H9 (cell line): ENCODE measurements around the gene ABCG1. TPM values are rescaled to one million over a fixed set of nuclear protein-coding genes. Genes with fewer than 3 reads are reported as not detected.

ENCODE experiments used
- DNase-seq: peaks from one replicate; pipeline ENCODE4 v3.0.0-alpha.2; 2017
- H2AFZ ChIP-seq: one replicate; pipeline ENCODE4 v1.6.1; 2013; ENCODE audit warnings: mild to moderate bottlenecking, low read length, control low read depth, moderate library complexity
- H2AK5ac ChIP-seq: 2 replicates; pipeline ENCODE4 v1.6.1; 2013; ENCODE audit warnings: low read length, control low read depth, mixed read lengths; ENCODE audit not compliant: insufficient read length
- H2BK120ac ChIP-seq: one replicate; pipeline ENCODE4 v1.6.1; 2013; ENCODE audit warnings: low read depth, mild to moderate bottlenecking, low read length, control low read depth, inconsistent platforms; ENCODE audit not compliant: poor library complexity, severe bottlenecking
- H2BK12ac ChIP-seq: 2 replicates; pipeline ENCODE4 v1.6.1; 2013; ENCODE audit warnings: low read length, control low read depth, mixed read lengths, low read depth; ENCODE audit not compliant: insufficient read length
- H2BK15ac ChIP-seq: 2 replicates; pipeline ENCODE4 v1.6.1; 2013; ENCODE audit warnings: low read depth, low read length, control low read depth
- H2BK20ac ChIP-seq: one replicate; pipeline ENCODE4 v1.6.1; 2013; ENCODE audit warnings: low read depth, mild to moderate bottlenecking, low read length, control low read depth, inconsistent platforms; ENCODE audit not compliant: poor library complexity, severe bottlenecking
- H2BK5ac ChIP-seq: 2 replicates; pipeline ENCODE4 v1.6.1; 2013; ENCODE audit warnings: low read length, control low read depth, mixed read lengths; ENCODE audit not compliant: insufficient read length
- H3K14ac ChIP-seq: 2 replicates; pipeline ENCODE4 v1.6.1; 2013; ENCODE audit warnings: low read length, control low read depth; ENCODE audit not compliant: insufficient read depth
- H3K18ac ChIP-seq: 2 replicates; pipeline ENCODE4 v1.6.1; 2013; ENCODE audit warnings: low read depth, mild to moderate bottlenecking, mixed read lengths, low read length, control low read depth; ENCODE audit not compliant: insufficient read length
- H3K23ac ChIP-seq: 2 replicates; pipeline ENCODE4 v1.6.1; 2013; ENCODE audit warnings: low read length, control low read depth, mixed read lengths, low read depth; ENCODE audit not compliant: insufficient read length
- H3K23me2 ChIP-seq: 2 replicates; pipeline ENCODE4 v1.6.1; 2013; ENCODE audit warnings: low read depth, mild to moderate bottlenecking, mixed read lengths, low read length, control low read depth; ENCODE audit not compliant: insufficient read length, poor library complexity, severe bottlenecking
- H3K27ac ChIP-seq: 2 replicates; pipeline ENCODE4 v1.5.1; 2013; ENCODE audit warnings: low read length, control low read depth, mixed read lengths, low read depth; ENCODE audit not compliant: insufficient read length
- H3K27me3 ChIP-seq: 2 replicates; pipeline ENCODE4 v1.6.1; 2013; ENCODE audit warnings: low read length, control low read depth, inconsistent platforms; ENCODE audit not compliant: insufficient read depth
- H3K4ac ChIP-seq: 2 replicates; pipeline ENCODE4 v1.6.1; 2013; ENCODE audit warnings: low read depth, mild to moderate bottlenecking, control low read depth, inconsistent platforms, low read length, moderate library complexity
- H3K4me1 ChIP-seq: 2 replicates; pipeline ENCODE4 v1.6.1; 2013; ENCODE audit warnings: low read length, control low read depth, inconsistent platforms; ENCODE audit not compliant: insufficient read depth
- H3K4me2 ChIP-seq: 2 replicates; pipeline ENCODE4 v1.6.1; 2013; ENCODE audit warnings: low read length, control low read depth, mixed read lengths; ENCODE audit not compliant: insufficient read length, insufficient read depth
- H3K56ac ChIP-seq: 2 replicates; pipeline ENCODE4 v1.6.1; 2013; ENCODE audit warnings: low read depth, mild to moderate bottlenecking, mixed read lengths, low read length, control low read depth; ENCODE audit not compliant: insufficient read length
- H3K79me1 ChIP-seq: 2 replicates; pipeline ENCODE4 v1.6.1; 2013; ENCODE audit warnings: low read depth, mild to moderate bottlenecking, moderate library complexity, low read length, control low read depth, inconsistent platforms; ENCODE audit not compliant: insufficient read depth, poor library complexity, severe bottlenecking
- H3K79me2 ChIP-seq: 2 replicates; pipeline ENCODE4 v1.6.1; 2013; ENCODE audit warnings: low read length, control low read depth, inconsistent platforms; ENCODE audit not compliant: insufficient read depth
- H3K9ac ChIP-seq: 2 replicates; pipeline ENCODE4 v1.6.1; 2013; ENCODE audit warnings: low read length, control low read depth, mixed read lengths; ENCODE audit not compliant: insufficient read length; ENCODE audit errors: extremely low read depth
- H3K9me3 ChIP-seq: one replicate; pipeline ENCODE4 v1.6.1; 2013; ENCODE audit warnings: low read depth, low read length, inconsistent platforms; ENCODE audit not compliant: control insufficient read depth
- H3T11ph ChIP-seq: one replicate; pipeline ENCODE4 v1.6.1; 2013; ENCODE audit warnings: mild to moderate bottlenecking, low read length, control low read depth, inconsistent platforms
- H4K20me1 ChIP-seq: one replicate; pipeline ENCODE4 v1.6.1; 2013; ENCODE audit not compliant: control insufficient read depth, insufficient read length, insufficient read depth
- H4K5ac ChIP-seq: 2 replicates; pipeline ENCODE4 v1.6.1; 2013; ENCODE audit warnings: low read depth, mild to moderate bottlenecking, mixed read lengths, low read length, control low read depth; ENCODE audit not compliant: insufficient read length
- H4K8ac ChIP-seq: replicated peaks from 2 replicates; pipeline ENCODE4 v1.6.1; 2013; ENCODE audit warnings: low read length, control low read depth, mixed read lengths, low read depth; ENCODE audit not compliant: insufficient read length
- H4K91ac ChIP-seq: 2 replicates; pipeline ENCODE4 v1.6.1; 2013; ENCODE audit warnings: low read depth, mild to moderate bottlenecking, moderate library complexity, mixed read lengths, low read length, control low read depth; ENCODE audit not compliant: insufficient read length
- H3K27ac Mint-ChIP-seq, 3 experiments: 2 replicates in 2 of 3; 3 replicates in 1 of 3; pipeline ENCODE4 v1.8.0; 2020 to 2021; ENCODE audit warnings: mixed read lengths in 3 of 3, mild to moderate bottlenecking in 1 of 3, moderate library complexity in 1 of 3
- H3K27me3 Mint-ChIP-seq: 2 replicates; pipeline ENCODE4 v1.8.0; 2021; ENCODE audit warnings: low read depth, mild to moderate bottlenecking, moderate library complexity, mixed read lengths
- H3K36me3 Mint-ChIP-seq, 3 experiments: 2 replicates in 2 of 3; 3 replicates in 1 of 3; pipeline ENCODE4 v1.8.0; 2020 to 2021; ENCODE audit warnings: low read depth in 3 of 3, mixed read lengths in 3 of 3; ENCODE audit not compliant: insufficient read depth in 1 of 3
- H3K4me1 Mint-ChIP-seq, 2 experiments: 2 replicates each; pipeline ENCODE4 v1.8.0; 2020; ENCODE audit warnings: mixed read lengths in 2 of 2
- H3K4me3 Mint-ChIP-seq, 2 experiments: 2 replicates in 1 of 2; 3 replicates in 1 of 2; pipeline ENCODE4 v1.8.0; 2020 to 2021; ENCODE audit warnings: mild to moderate bottlenecking in 2 of 2, mixed read lengths in 2 of 2, moderate library complexity in 1 of 2
- H3K9me3 Mint-ChIP-seq, 2 experiments: 2 replicates in 1 of 2; 3 replicates in 1 of 2; pipeline ENCODE4 v1.8.0; 2020; ENCODE audit warnings: mild to moderate bottlenecking in 2 of 2, mixed read lengths in 2 of 2, moderate library complexity in 1 of 2
- WGBS: extraction: QIAGEN DNeasy Blood & Tissue Kit; methylation state at CpG from one replicate; pipeline ENCODE4 v1.1.7; 2013; ENCODE audit warnings: missing lambda C conversion rate, low lambda C conversion rate, mixed read lengths; ENCODE audit not compliant: insufficient read length; ENCODE audit errors: extremely low coverage; 5-methylcytosine and 5-hydroxymethylcytosine counted together
- total RNA-seq: library from RNA; stranded (reverse); gene quantifications from 2 replicates; pipeline ENCODE4 v1.2.1, GENCODE V29; 2021
- TF ChIP-seq, protein P1 (sequence below): fragments of 200-600 bp; sonication (generic); conservative IDR thresholded peaks from 3 replicates; pipeline ENCODE4 v1.8.0; 2021; ENCODE audit warnings: antibody characterized with exemption, mild to moderate bottlenecking

Gene ABCG1
- total RNA-seq, 1 experiment from 2014 or later: 0.83 TPM

DNA sequence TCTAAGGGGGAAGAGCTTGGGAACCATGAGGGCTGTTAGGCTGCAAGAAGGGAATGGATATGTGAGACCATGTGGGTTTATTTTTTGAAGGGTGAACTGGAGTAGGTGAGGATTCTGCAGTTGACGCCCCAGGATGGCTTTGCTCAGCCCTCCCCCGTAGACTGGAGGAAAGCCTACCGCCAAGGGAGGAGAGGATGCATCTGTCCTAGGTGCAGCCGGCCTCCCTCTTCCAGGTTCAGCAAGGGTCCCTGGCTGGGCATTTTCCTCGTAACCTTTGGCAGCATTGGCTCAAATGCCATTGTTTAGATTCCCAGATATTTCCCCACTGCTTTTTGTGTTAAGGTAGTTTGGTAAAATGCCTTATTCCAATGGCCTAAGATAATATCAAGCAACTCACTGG lies 79.7 kb downstream of the ABCG1 start:
- no peaks in the 10 kb centered on the region for H3K4me1 ChIP-seq
- peak overlapping the region in 1 of 3 experiments; percentile 17; a peak in 1 of 7 replicates for H3K27ac Mint-ChIP-seq
- no peak overlapping the region for H2AFZ ChIP-seq
- no peak overlapping the region for H3K18ac ChIP-seq
- H2BK12ac ChIP-seq: no peak overlapping the region
- no CpG with 5 or more reads among the region's 5 CpGs for WGBS
- TF ChIP-seq, protein P1, sequence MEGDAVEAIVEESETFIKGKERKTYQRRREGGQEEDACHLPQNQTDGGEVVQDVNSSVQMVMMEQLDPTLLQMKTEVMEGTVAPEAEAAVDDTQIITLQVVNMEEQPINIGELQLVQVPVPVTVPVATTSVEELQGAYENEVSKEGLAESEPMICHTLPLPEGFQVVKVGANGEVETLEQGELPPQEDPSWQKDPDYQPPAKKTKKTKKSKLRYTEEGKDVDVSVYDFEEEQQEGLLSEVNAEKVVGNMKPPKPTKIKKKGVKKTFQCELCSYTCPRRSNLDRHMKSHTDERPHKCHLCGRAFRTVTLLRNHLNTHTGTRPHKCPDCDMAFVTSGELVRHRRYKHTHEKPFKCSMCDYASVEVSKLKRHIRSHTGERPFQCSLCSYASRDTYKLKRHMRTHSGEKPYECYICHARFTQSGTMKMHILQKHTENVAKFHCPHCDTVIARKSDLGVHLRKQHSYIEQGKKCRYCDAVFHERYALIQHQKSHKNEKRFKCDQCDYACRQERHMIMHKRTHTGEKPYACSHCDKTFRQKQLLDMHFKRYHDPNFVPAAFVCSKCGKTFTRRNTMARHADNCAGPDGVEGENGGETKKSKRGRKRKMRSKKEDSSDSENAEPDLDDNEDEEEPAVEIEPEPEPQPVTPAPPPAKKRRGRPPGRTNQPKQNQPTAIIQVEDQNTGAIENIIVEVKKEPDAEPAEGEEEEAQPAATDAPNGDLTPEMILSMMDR: no peak
- H4K91ac ChIP-seq: no peak overlapping the region
- no peak overlapping the region for H2AK5ac ChIP-seq
- no peak overlapping the region for H2BK15ac ChIP-seq
- H3K36me3 Mint-ChIP-seq: no peaks in the 10 kb centered on the region
- H3K23me2 ChIP-seq: no peaks in the 10 kb centered on the region
- no peak for DNase-seq
- no peak overlapping the region for H3K4me3 Mint-ChIP-seq
- peaks cover 16 to 20% of the 10 kb centered on the region in 2 experiments for H3K4me1 Mint-ChIP-seq
- no peaks in the 10 kb centered on the region for H3K27me3 ChIP-seq
- H3K27ac ChIP-seq: no peak overlapping the region
- H3K4me2 ChIP-seq: no peak overlapping the region
- no peaks in the 10 kb centered on the region for H3K79me1 ChIP-seq
- no peak overlapping the region for H2BK20ac ChIP-seq
- H3K9me3 ChIP-seq: no peaks in the 10 kb centered on the region
- H4K8ac ChIP-seq: no peak overlapping the region
- H3K9ac ChIP-seq: no peak overlapping the region
- H4K20me1 ChIP-seq: no peaks in the 10 kb centered on the region
- no peaks in the 10 kb centered on the region for H3K79me2 ChIP-seq
- H3K27me3 Mint-ChIP-seq: peaks cover 6% of the 10 kb centered on the region
- no peak overlapping the region for H3K4ac ChIP-seq
- H3T11ph ChIP-seq: no peak overlapping the region
- no peak overlapping the region for H4K5ac ChIP-seq
- H2BK120ac ChIP-seq: no peak overlapping the region
- H3K14ac ChIP-seq: no peak overlapping the region
- no peak overlapping the region for H3K56ac ChIP-seq
- no peak overlapping the region for H3K23ac ChIP-seq
- no peak overlapping the region for H2BK5ac ChIP-seq
- no peaks in the 10 kb centered on the region for H3K9me3 Mint-ChIP-seq
